Neural progenitor cell (in vitro differentiated cells): ENCODE results near the gene PKHD1. TPM values are rescaled to one million over a fixed set of nuclear protein-coding genes. Genes with fewer than 3 reads are reported as not detected.

Source experiments
- DNase-seq: peaks from one replicate; pipeline ENCODE4 v3.0.0-alpha.2; 2016; ENCODE audit warnings: low spot score
- H2AFZ ChIP-seq: fragments of 200-600 bp; sonication (generic); replicated peaks from 2 replicates; pipeline ENCODE4 v1.6.1; 2016; ENCODE audit warnings: antibody characterized with exemption
- H3F3A ChIP-seq: fragments of 200-600 bp; sonication (generic); 2 replicates; pipeline ENCODE4 v1.6.1; 2016; ENCODE audit warnings: antibody characterized with exemption, low read depth
- H3K27ac ChIP-seq: fragments of 200-600 bp; sonication (generic); 2 replicates; pipeline ENCODE4 v1.5.1; 2016; ENCODE audit warnings: mild to moderate bottlenecking
- H3K27me3 ChIP-seq: fragments of 200-600 bp; sonication (generic); 2 replicates; pipeline ENCODE4 v1.6.1; 2016; ENCODE audit warnings: mild to moderate bottlenecking, moderate library complexity
- H3K36me3 ChIP-seq: fragments of 200-600 bp; sonication (generic); 2 replicates; pipeline ENCODE4 v1.5.1; 2016
- H3K4me1 ChIP-seq: fragments of 200-600 bp; sonication (generic); 2 replicates; pipeline ENCODE4 v1.6.1; 2016; ENCODE audit warnings: mixed run types
- H3K4me2 ChIP-seq: fragments of 200-600 bp; sonication (generic); 2 replicates; pipeline ENCODE4 v1.6.1; 2016
- H3K4me3 ChIP-seq: fragments of 200-600 bp; sonication (generic); 2 replicates; pipeline ENCODE4 v1.5.1; 2016
- H3K79me2 ChIP-seq: fragments of 200-600 bp; sonication (generic); 2 replicates; pipeline ENCODE4 v1.6.1; 2016; ENCODE audit warnings: low read depth
- H3K9ac ChIP-seq: fragments of 200-600 bp; sonication (generic); 2 replicates; pipeline ENCODE4 v1.6.1; 2016
- H3K9me3 ChIP-seq: fragments of 200-600 bp; sonication (generic); 2 replicates; pipeline ENCODE4 v1.5.1; 2016; ENCODE audit warnings: low read depth
- H4K20me1 ChIP-seq: fragments of 200-600 bp; sonication (generic); 2 replicates; pipeline ENCODE4 v1.6.1; 2016; ENCODE audit warnings: low read depth
- H3K27ac Mint-ChIP-seq: 3 replicates; pipeline ENCODE4 v1.8.0; 2021; ENCODE audit warnings: mixed read lengths
- H3K27me3 Mint-ChIP-seq: 2 replicates; pipeline ENCODE4 v1.8.0; 2022; ENCODE audit warnings: low read depth, mild to moderate bottlenecking, inconsistent platforms, moderate library complexity, mixed read lengths; ENCODE audit not compliant: insufficient read depth
- H3K36me3 Mint-ChIP-seq: 3 replicates; pipeline ENCODE4 v1.8.0; 2021; ENCODE audit warnings: mixed read lengths
- H3K4me1 Mint-ChIP-seq: 3 replicates; pipeline ENCODE4 v1.8.0; 2021; ENCODE audit warnings: mixed read lengths
- H3K4me3 Mint-ChIP-seq: 3 replicates; pipeline ENCODE4 v1.8.0; 2021; ENCODE audit warnings: mild to moderate bottlenecking, moderate library complexity, mixed read lengths
- H3K9me3 Mint-ChIP-seq: 3 replicates; pipeline ENCODE4 v1.8.0; 2020; ENCODE audit warnings: mixed read lengths
- EZH2 ChIP-seq: fragments of 200-600 bp; sonication (generic); IDR thresholded peaks from 2 replicates; pipeline ENCODE4 v1.6.1; 2017; ENCODE audit warnings: antibody characterized with exemption, mild to moderate bottlenecking, moderate library complexity
- EZH2phosphoT487 ChIP-seq: fragments of 200-600 bp; sonication (generic); IDR thresholded peaks from 2 replicates; pipeline ENCODE4 v1.6.1; 2017; ENCODE audit warnings: antibody characterized with exemption
- total RNA-seq: library from RNA; depleted of rRNA; stranded (reverse); fragments of >200 nt; gene quantifications from 2 replicates; pipeline ENCODE4 v1.2.3, GENCODE V29; 2015; ENCODE audit warnings: low replicate concordance
- TF ChIP-seq, protein P1 (sequence below): fragments of 200-600 bp; sonication (generic); IDR thresholded peaks from 2 replicates; pipeline ENCODE4 v1.5.1; 2017; ENCODE audit warnings: antibody characterized with exemption, mild to moderate bottlenecking

PKHD1 gene
- total RNA-seq, 1 donor from 2014 or later, result 0.04 TPM

DNA sequence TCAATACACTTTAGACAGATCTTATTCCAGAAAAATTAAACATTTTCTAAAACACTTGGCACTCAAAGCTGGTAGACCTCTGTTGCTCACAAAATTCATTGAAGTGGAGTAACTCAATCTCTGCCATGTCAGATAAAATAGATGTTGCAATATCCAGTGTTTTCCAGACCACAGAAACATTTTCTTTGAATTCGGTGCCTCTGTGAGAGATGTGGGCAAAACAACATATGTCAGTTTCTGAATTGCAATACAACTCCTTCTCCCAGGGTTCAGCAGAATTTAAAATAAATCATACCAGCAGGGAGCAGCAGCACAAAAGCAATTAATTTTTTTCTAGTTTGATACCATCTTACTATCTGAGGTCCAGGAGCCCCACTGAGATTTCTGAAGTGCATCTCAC lies 11.3 kb upstream of the PKHD1 start:
- DNase-seq, result no peak
- no peak overlapping the region for H3K4me3 Mint-ChIP-seq
- Histone ChIP-seq H3F3A (no peaks in the 10 kb centered on the region), H3K36me3 (no peaks in the 10 kb centered on the region), H3K4me1 (no peaks in the 10 kb centered on the region), H3K9me3 (no peaks in the 10 kb centered on the region), H3K4me3 (no peak overlapping the region), H3K9ac (no peak overlapping the region), H3K27ac (no peak overlapping the region), H3K4me2 (no peak overlapping the region), H2AFZ (no peak overlapping the region), H3K27me3 (no peaks in the 10 kb centered on the region), H4K20me1 (no peaks in the 10 kb centered on the region), H3K79me2 (no peaks in the 10 kb centered on the region)
- no peak overlapping the region for H3K27ac Mint-ChIP-seq
- peaks cover 10% of the 10 kb centered on the region for H3K9me3 Mint-ChIP-seq
- no peak for TF ChIP-seq EZH2
- TF ChIP-seq EZH2phosphoT487, result no peak
- TF ChIP-seq, protein P1, sequence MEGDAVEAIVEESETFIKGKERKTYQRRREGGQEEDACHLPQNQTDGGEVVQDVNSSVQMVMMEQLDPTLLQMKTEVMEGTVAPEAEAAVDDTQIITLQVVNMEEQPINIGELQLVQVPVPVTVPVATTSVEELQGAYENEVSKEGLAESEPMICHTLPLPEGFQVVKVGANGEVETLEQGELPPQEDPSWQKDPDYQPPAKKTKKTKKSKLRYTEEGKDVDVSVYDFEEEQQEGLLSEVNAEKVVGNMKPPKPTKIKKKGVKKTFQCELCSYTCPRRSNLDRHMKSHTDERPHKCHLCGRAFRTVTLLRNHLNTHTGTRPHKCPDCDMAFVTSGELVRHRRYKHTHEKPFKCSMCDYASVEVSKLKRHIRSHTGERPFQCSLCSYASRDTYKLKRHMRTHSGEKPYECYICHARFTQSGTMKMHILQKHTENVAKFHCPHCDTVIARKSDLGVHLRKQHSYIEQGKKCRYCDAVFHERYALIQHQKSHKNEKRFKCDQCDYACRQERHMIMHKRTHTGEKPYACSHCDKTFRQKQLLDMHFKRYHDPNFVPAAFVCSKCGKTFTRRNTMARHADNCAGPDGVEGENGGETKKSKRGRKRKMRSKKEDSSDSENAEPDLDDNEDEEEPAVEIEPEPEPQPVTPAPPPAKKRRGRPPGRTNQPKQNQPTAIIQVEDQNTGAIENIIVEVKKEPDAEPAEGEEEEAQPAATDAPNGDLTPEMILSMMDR, result no peak
- H3K36me3 Mint-ChIP-seq, result no peaks in the 10 kb centered on the region
- peaks cover 3% of the 10 kb centered on the region for H3K4me1 Mint-ChIP-seq
- peaks cover 4% of the 10 kb centered on the region for H3K27me3 Mint-ChIP-seq

DNA sequence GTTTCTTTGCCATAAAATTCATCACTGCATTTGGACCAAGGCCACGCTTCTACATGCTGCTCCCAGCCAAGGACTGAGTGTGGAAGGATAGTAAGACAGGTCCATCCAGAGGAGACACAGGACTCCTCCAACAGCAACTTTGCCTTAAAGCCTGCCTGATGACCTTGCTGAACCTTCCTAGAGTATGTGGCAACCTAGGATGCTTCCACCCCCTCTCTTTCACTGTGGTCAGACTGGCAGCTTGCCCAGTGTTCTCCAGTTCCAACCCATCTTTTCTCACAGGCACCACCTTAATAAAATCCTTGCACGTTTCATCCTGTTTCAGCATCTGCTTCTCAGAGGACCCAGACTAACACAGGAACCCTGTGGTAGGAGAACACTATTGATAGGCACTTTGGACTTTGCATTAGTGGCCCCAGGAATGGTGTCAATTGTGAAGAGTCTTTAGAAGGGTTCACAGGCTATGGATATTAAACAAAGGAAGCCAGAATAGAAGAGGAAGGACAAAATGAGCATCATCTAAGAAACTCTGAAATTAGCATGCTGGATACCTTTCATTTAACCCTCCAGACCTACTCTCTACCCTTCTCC lies 2.4 kb upstream of the PKHD1 start:
- no peaks in the 10 kb centered on the region for H3K36me3 Mint-ChIP-seq
- Histone ChIP-seq H3K27ac (no peak overlapping the region), H3K4me3 (no peak overlapping the region), H3K27me3 (no peaks in the 10 kb centered on the region), H3F3A (no peaks in the 10 kb centered on the region), H3K79me2 (no peaks in the 10 kb centered on the region), H3K9me3 (no peaks in the 10 kb centered on the region), H3K4me2 (no peak overlapping the region), H3K9ac (no peak overlapping the region), H4K20me1 (no peaks in the 10 kb centered on the region), H3K36me3 (no peaks in the 10 kb centered on the region), H2AFZ (no peak overlapping the region), H3K4me1 (no peaks in the 10 kb centered on the region)
- H3K27me3 Mint-ChIP-seq, result peaks cover 2% of the 10 kb centered on the region
- DNase-seq, result no peak
- peak overlapping the region; percentile 74 for H3K27ac Mint-ChIP-seq
- no peak overlapping the region for H3K4me3 Mint-ChIP-seq
- H3K9me3 Mint-ChIP-seq, result peaks cover 2% of the 10 kb centered on the region
- TF ChIP-seq EZH2phosphoT487, result no peak
- peaks cover 6% of the 10 kb centered on the region for H3K4me1 Mint-ChIP-seq

DNA sequence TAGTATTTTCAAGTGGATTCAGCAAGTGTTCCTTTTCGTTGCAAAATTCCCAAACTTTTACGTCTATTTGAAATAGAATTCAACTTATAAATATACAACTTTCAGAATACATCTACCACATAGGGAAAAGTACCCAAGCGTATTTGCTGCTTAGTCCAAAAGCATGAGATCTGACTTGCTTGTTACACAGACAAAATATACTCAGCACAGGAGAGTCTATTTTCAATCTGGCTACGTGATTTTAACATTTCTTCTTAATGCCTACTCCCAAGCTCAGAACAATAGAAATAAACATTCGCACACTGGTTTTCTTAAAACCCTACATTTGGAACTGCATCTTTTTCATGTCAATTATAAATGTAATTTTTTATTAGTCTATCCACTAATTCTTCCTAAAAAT lies 672 bp downstream of the PKHD1 start:
- Mint-ChIP-seq H3K4me1 (peaks cover 6% of the 10 kb centered on the region), H3K27me3 (peaks cover 2% of the 10 kb centered on the region), H3K9me3 (no peaks in the 10 kb centered on the region), H3K36me3 (peaks cover 3% of the 10 kb centered on the region), H3K4me3 (no peak overlapping the region), H3K27ac (no peak overlapping the region)
- H3K9ac ChIP-seq, result no peak overlapping the region
- H3K4me1 ChIP-seq, result no peaks in the 10 kb centered on the region
- H3K27ac ChIP-seq, result no peak overlapping the region
- no peaks in the 10 kb centered on the region for H3K9me3 ChIP-seq
- H3K79me2 ChIP-seq, result no peaks in the 10 kb centered on the region
- no peaks in the 10 kb centered on the region for H4K20me1 ChIP-seq
- no peaks in the 10 kb centered on the region for H3K27me3 ChIP-seq
- no peak overlapping the region for H3K4me2 ChIP-seq
- DNase-seq, result no peak
- H3K4me3 ChIP-seq, result no peak overlapping the region
- peak overlapping the region; percentile 75 for H2AFZ ChIP-seq
- H3F3A ChIP-seq, result no peaks in the 10 kb centered on the region
- TF ChIP-seq EZH2, result no peak
- no peak for TF ChIP-seq EZH2phosphoT487
- TF ChIP-seq, protein P1, result no peak
- no peaks in the 10 kb centered on the region for H3K36me3 ChIP-seq

DNA sequence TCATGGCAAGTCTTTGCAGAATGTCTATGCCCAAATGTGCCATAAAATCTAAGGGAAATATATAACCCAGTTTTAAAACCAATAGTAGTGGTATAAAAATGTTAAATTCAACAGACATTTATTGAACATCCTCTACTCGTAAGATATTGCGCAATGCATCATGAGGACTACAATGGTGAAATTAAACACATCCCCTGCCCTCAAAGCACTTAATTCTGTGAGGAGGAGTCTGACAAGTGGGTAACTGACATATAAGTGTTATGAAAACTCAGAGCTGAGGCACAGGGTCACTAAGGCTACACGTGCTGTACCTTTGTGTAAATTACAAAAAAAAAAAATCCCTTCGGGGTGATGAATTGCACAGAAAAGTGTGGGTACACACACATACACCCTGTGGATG lies 6.2 kb downstream of the PKHD1 start:
- H3K36me3 ChIP-seq, result no peaks in the 10 kb centered on the region
- H2AFZ ChIP-seq, result no peak overlapping the region
- DNase-seq, result no peak
- H3K27ac Mint-ChIP-seq, result no peak overlapping the region
- no peak overlapping the region for H3K9ac ChIP-seq
- H3K27me3 ChIP-seq, result no peaks in the 10 kb centered on the region
- TF ChIP-seq EZH2phosphoT487 (no peak), EZH2 (no peak)
- TF ChIP-seq, protein P1, result no peak
- peaks cover 3% of the 10 kb centered on the region for H3K36me3 Mint-ChIP-seq
- H3F3A ChIP-seq, result peaks cover 23% of the 10 kb centered on the region
- peaks cover 8% of the 10 kb centered on the region for H3K27me3 Mint-ChIP-seq
- H3K4me3 Mint-ChIP-seq, result no peak overlapping the region
- H3K4me1 Mint-ChIP-seq, result peaks cover 37% of the 10 kb centered on the region
- no peak overlapping the region for H3K27ac ChIP-seq
- no peaks in the 10 kb centered on the region for H3K9me3 ChIP-seq
- H3K4me3 ChIP-seq, result no peak overlapping the region
- no peak overlapping the region for H3K4me2 ChIP-seq
- H3K79me2 ChIP-seq, result no peaks in the 10 kb centered on the region
- H4K20me1 ChIP-seq, result no peaks in the 10 kb centered on the region
- no peaks in the 10 kb centered on the region for H3K9me3 Mint-ChIP-seq
- peaks cover 34% of the 10 kb centered on the region for H3K4me1 ChIP-seq
